Endothelial cell of umbilical vein (primary cell): ENCODE data around the gene NTN4. TPM values are rescaled to one million over a fixed set of nuclear protein-coding genes. Genes with fewer than 3 reads are reported as not detected.

ENCODE experiments used
- BruUV-seq: library from RNA; stranded (reverse); fragments of 400-500 nt; replicated peaks from 2 replicates; lab custom pipeline; 2021; lab: Mats Ljungman, UMichigan
- CTCF ChIA-PET: fragments of 300-600, 350-600 bp; sonication (Branson Sonifier 250); formaldehyde crosslinking; loops from one replicate; lab custom pipeline; 2021; ENCODE audit warnings: antibody characterized with exemption, inconsistent platforms; lab: Charles Lee
- POLR2A ChIA-PET: fragments of 300-600, 350-600 bp; sonication (Branson Sonifier 250); formaldehyde crosslinking; loops from one replicate; lab custom pipeline; 2021; ENCODE audit warnings: antibody characterized with exemption, inconsistent platforms; lab: Charles Lee
- DNase-seq: peaks from one replicate; pipeline ENCODE4 v3.0.0-alpha.2; 2011; ENCODE audit warnings: low read depth, low spot score
- FAIRE-seq: peaks from 2 replicates; lab custom pipeline; 2011; peaks lifted over from hg19 to GRCh38; lab: Jason Lieb, UNC
- H2AFZ ChIP-seq: 2 replicates; pipeline ENCODE4 v1.6.0; 2012; ENCODE audit warnings: low read depth, low read length, control low read depth, inconsistent platforms
- H3K27ac ChIP-seq: 2 replicates; pipeline ENCODE4 v1.5.1; 2011; ENCODE audit warnings: low read depth, mild to moderate bottlenecking, control low read depth, low read length, moderate library complexity; ENCODE audit not compliant: insufficient read depth
- H3K27me3 ChIP-seq, 2 experiments: 2 replicates each; pipeline versions ENCODE4 v1.6.0 to v1.6.1; 2011; ENCODE audit warnings: low read length in 2 of 2, mixed read lengths in 1 of 2; ENCODE audit not compliant: control insufficient read depth in 2 of 2, insufficient read depth in 2 of 2
- H3K36me3 ChIP-seq, 2 experiments: 2 replicates in 1 of 2; 3 replicates in 1 of 2; pipeline ENCODE4 v1.5.1; 2011; ENCODE audit warnings: low read length in 2 of 2, mild to moderate bottlenecking in 1 of 2, moderate library complexity in 1 of 2; ENCODE audit not compliant: control insufficient read depth in 2 of 2, insufficient read depth in 2 of 2; ENCODE audit errors: extremely low read depth in 1 of 2
- H3K4me1 ChIP-seq: 3 replicates; pipeline ENCODE4 v1.5.1; 2011; ENCODE audit warnings: mild to moderate bottlenecking, low read length; ENCODE audit not compliant: control insufficient read depth, insufficient read depth; ENCODE audit errors: extremely low read depth
- H3K4me2 ChIP-seq: 2 replicates; pipeline ENCODE4 v1.6.1; 2011; ENCODE audit warnings: low read length, control low read depth, mixed read lengths; ENCODE audit not compliant: insufficient read depth
- H3K4me3 ChIP-seq, 3 experiments: fragments of 200-600 bp in 1 of 3; sonication (generic), shearing (Covaris generic) in 1 of 3; replicated peaks in 1 of 3; 2 replicates each; pipeline ENCODE4 v1.5.1; 2011 to 2016; ENCODE audit warnings: control low read depth in 3 of 3, low read length in 3 of 3, mild to moderate bottlenecking in 2 of 3, inconsistent platforms in 1 of 3, low read depth in 1 of 3, moderate library complexity in 1 of 3; ENCODE audit not compliant: insufficient read depth in 1 of 3
- H3K79me2 ChIP-seq: 2 replicates; pipeline ENCODE4 v1.6.0; 2012; ENCODE audit warnings: low read length, inconsistent platforms; ENCODE audit not compliant: control insufficient read depth, insufficient read depth
- H3K9ac ChIP-seq: replicated peaks from 2 replicates; pipeline ENCODE3; 2011; ENCODE audit warnings: low read length, control low read depth; ENCODE audit not compliant: insufficient read depth; ENCODE audit errors: extremely low read depth
- H3K9me1 ChIP-seq: replicated peaks from 3 replicates; pipeline ENCODE4 v1.6.0; 2011; ENCODE audit warnings: mild to moderate bottlenecking, low read length; ENCODE audit not compliant: control insufficient read depth, insufficient read depth; ENCODE audit errors: extremely low read depth
- H3K9me3 ChIP-seq: replicated peaks from 2 replicates; pipeline ENCODE4 v1.5.1; 2012; ENCODE audit warnings: low read length, inconsistent platforms; ENCODE audit not compliant: control insufficient read depth, insufficient read depth
- H4K20me1 ChIP-seq: replicated peaks from 2 replicates; pipeline ENCODE3; 2011; ENCODE audit warnings: mild to moderate bottlenecking, low read length; ENCODE audit not compliant: control insufficient read depth, insufficient read depth; ENCODE audit errors: extremely low read depth
- EZH2 ChIP-seq: IDR thresholded peaks from 2 replicates; pipeline ENCODE4 v1.6.1; 2012; ENCODE audit warnings: borderline replicate concordance, low read depth, mild to moderate bottlenecking, moderate library complexity, low read length, inconsistent platforms; ENCODE audit not compliant: severe bottlenecking
- FOS ChIP-seq: IDR thresholded peaks from 2 replicates; pipeline ENCODE4 v1.6.1; 2011; ENCODE audit warnings: mild to moderate bottlenecking, low read length, moderate library complexity, borderline replicate concordance; ENCODE audit not compliant: insufficient read depth
- GATA2 ChIP-seq: IDR thresholded peaks from 2 replicates; pipeline ENCODE4 v1.7.0; 2011; ENCODE audit warnings: low read depth, mild to moderate bottlenecking, moderate library complexity, mixed read lengths, low read length; ENCODE audit not compliant: insufficient read length, insufficient read depth
- JUN ChIP-seq: IDR thresholded peaks from 2 replicates; pipeline ENCODE4 v1.6.1; 2011; ENCODE audit warnings: borderline replicate concordance, low read depth; ENCODE audit not compliant: insufficient read length, insufficient read depth
- MYC ChIP-seq: IDR thresholded peaks from one replicate; pipeline ENCODE4 v1.6.1; 2011; ENCODE audit warnings: mild to moderate bottlenecking, low read depth, low read length
- POLR2A ChIP-seq: IDR thresholded peaks from 2 replicates; pipeline ENCODE4 v1.6.1; 2012; ENCODE audit warnings: low read depth, mild to moderate bottlenecking, control low read depth, low read length
- POLR2AphosphoS5 ChIP-seq: IDR thresholded peaks from 2 replicates; pipeline ENCODE4 v1.6.1; 2012; ENCODE audit warnings: low read depth, mild to moderate bottlenecking, control low read depth, low read length, moderate library complexity; ENCODE audit not compliant: insufficient read depth
- dilution Hi-C: fragments of 300-500 bp; cut with MboI; formaldehyde crosslinking; loops from one replicate; pipeline ENCODE4 v1.15.0; 2019; ENCODE audit warnings: low sequenced_read_pairs; ENCODE audit not compliant: extremely low pct_ligation_motif_present
- intact Hi-C: fragments of 100-400 bp; cut with micrococcal nuclease; formaldehyde crosslinking; loops from one replicate; pipeline ENCODE4 v1.10.0; 2022
- polyA plus RNA-seq, 4 experiments: library from polyadenylated mRNA; depleted of rRNA in 3 of 4; stranded (reverse) in 3 of 4; unstranded in 1 of 4; fragments of >200 nt; gene quantifications; 2 replicates each; pipeline versions ENCODE4 v1.2.1 to v1.2.3, GENCODE V29; 2011 to 2012; ENCODE audit warnings: missing spikeins in 1 of 4
- total RNA-seq: library from RNA; stranded (reverse); gene quantifications from 2 replicates; pipeline ENCODE4 v1.2.3, GENCODE V29; 2021
- TF ChIP-seq, protein P1 (sequence below): IDR thresholded peaks from 2 replicates; pipeline ENCODE4 v1.6.1; 2011; ENCODE audit not compliant: insufficient read depth, insufficient read length
- TF ChIP-seq, protein P2 (sequence below), 2 donors: IDR thresholded peaks; 1 replicate in 1 of 2; 2 replicates in 1 of 2; pipeline ENCODE4 v1.5.1; 2011; ENCODE audit warnings: low read length in 2 of 2, mild to moderate bottlenecking in 2 of 2, moderate library complexity in 2 of 2, control low read depth in 1 of 2, inconsistent platforms in 1 of 2, low read depth in 1 of 2; ENCODE audit not compliant: insufficient read depth in 1 of 2; ENCODE audit errors: extremely low read depth in 1 of 2

Gene NTN4
- total and polyA plus RNA-seq, 2 donors (not counting 3 experiments of a cell fraction or from before 2014, with no cell fraction given) = 120 to 317 TPM

DNA sequence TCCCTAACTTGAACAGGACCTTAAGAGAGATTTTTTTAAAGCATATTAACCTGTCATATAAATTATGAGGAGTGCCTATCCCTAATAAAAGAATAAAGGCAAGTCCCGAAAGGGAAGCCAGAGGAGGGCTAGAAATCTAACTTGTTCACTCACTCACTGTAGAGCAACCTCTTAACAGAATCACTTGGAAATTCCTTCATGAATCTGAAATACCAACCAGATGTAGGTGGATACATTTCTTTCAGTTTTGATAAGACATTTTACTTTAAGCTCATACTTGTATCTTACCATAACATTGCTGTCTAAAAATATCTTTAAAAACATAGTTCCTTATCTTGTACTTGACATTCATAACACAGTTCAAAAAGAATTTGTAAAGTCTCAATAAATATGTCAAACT lies 25.7 kb downstream of the NTN4 start:
- H3K4me3 ChIP-seq = no peak overlapping the region
- dilution Hi-C loops (no loop called here), intact Hi-C loops (no loop called here)
- ChIA-PET POLR2A (no interaction called here), CTCF (interaction anchor here (1.1 to 1.6 kb wide), 4 partner anchors 9 to 119 kb away, joined by 3 to 6 read pairs (median 4); no protein-coding TSS in a partner anchor)
- FAIRE-seq (no peak), DNase-seq (no peak)
- H3K9me1 ChIP-seq = no peaks in the 10 kb centered on the region
- peaks cover 0 to 11% of the 10 kb centered on the region in 2 experiments for H3K36me3 ChIP-seq
- H4K20me1 ChIP-seq = no peaks in the 10 kb centered on the region
- TF ChIP-seq MYC = no peak
- no peak for TF ChIP-seq POLR2AphosphoS5
- no peaks in the 10 kb centered on the region for H3K9me3 ChIP-seq
- no peak overlapping the region for H3K27ac ChIP-seq
- H3K4me2 ChIP-seq = no peak overlapping the region
- H3K9ac ChIP-seq = no peak overlapping the region
- no TSS peak for BruUV-seq
- no peaks in the 10 kb centered on the region for H3K79me2 ChIP-seq
- no peak overlapping the region for H2AFZ ChIP-seq
- peaks cover 5% of the 10 kb centered on the region for H3K4me1 ChIP-seq
- H3K27me3 ChIP-seq = no peaks in the 10 kb centered on the region

DNA sequence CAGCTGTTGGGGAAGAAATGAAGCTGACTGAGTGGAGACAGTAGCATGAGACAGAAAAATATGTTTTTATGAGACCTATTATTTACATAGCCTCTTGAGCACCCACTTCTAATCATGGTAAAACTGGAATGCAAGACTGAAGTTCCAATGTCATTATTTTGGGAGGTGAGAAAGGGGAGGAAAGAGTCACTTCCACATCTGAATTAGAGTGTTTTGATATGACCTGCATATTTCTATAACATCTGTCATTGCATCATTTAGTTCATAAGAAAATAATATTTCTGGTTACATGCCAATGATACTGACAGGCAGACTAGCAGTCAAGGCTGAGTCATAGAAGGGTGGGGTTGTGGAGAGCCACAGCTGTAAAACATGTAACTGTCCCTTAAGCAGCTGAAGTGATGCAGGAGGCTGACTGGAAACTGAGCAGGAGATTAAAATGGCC lies 26.7 kb downstream of the NTN4 start:
- H3K9me1 ChIP-seq = no peaks in the 10 kb centered on the region
- H3K79me2 ChIP-seq = no peaks in the 10 kb centered on the region
- FAIRE-seq = peak; percentile 76
- H3K27ac ChIP-seq = no peak overlapping the region
- H3K9ac ChIP-seq = no peak overlapping the region
- DNase-seq = peak; percentile 83
- TF ChIP-seq GATA2 = no peak
- TF ChIP-seq JUN = peak; percentile 67
- TF ChIP-seq MYC = no peak
- TF ChIP-seq, protein P1, sequence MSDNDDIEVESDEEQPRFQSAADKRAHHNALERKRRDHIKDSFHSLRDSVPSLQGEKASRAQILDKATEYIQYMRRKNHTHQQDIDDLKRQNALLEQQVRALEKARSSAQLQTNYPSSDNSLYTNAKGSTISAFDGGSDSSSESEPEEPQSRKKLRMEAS = no peak
- TF ChIP-seq POLR2AphosphoS5 = peak; percentile 69
- peak; percentile 93 for TF ChIP-seq FOS
- no peak for TF ChIP-seq EZH2
- no peak for TF ChIP-seq POLR2A
- TF ChIP-seq, protein P2, sequence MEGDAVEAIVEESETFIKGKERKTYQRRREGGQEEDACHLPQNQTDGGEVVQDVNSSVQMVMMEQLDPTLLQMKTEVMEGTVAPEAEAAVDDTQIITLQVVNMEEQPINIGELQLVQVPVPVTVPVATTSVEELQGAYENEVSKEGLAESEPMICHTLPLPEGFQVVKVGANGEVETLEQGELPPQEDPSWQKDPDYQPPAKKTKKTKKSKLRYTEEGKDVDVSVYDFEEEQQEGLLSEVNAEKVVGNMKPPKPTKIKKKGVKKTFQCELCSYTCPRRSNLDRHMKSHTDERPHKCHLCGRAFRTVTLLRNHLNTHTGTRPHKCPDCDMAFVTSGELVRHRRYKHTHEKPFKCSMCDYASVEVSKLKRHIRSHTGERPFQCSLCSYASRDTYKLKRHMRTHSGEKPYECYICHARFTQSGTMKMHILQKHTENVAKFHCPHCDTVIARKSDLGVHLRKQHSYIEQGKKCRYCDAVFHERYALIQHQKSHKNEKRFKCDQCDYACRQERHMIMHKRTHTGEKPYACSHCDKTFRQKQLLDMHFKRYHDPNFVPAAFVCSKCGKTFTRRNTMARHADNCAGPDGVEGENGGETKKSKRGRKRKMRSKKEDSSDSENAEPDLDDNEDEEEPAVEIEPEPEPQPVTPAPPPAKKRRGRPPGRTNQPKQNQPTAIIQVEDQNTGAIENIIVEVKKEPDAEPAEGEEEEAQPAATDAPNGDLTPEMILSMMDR (IDR thresholded peaks at IDR 0.05; ENCODE audit: extremely low read depth in 1 of 2, insufficient read depth in 1 of 2, low read depth in 1 of 2, low read length in 2 of 2) = no peak
- intact Hi-C loops (no loop called here), dilution Hi-C loops (no loop called here)
- H3K4me3 ChIP-seq = no peak overlapping the region
- no peak overlapping the region for H2AFZ ChIP-seq
- POLR2A ChIA-PET = no interaction called here
- no peaks in the 10 kb centered on the region for H4K20me1 ChIP-seq
- no peaks in the 10 kb centered on the region for H3K9me3 ChIP-seq
- no peaks in the 10 kb centered on the region for H3K27me3 ChIP-seq
- H3K4me1 ChIP-seq = peaks cover 5% of the 10 kb centered on the region
- peaks cover 0 to 9% of the 10 kb centered on the region in 2 experiments for H3K36me3 ChIP-seq
- no peak overlapping the region for H3K4me2 ChIP-seq
- no TSS peak for BruUV-seq
- CTCF ChIA-PET = interaction anchor here (1.1 to 1.6 kb wide), 3 partner anchors 10 to 117 kb away, joined by 3 to 4 read pairs (median 3); no protein-coding TSS in a partner anchor
